Stimulated activated naive CD8-positive, alpha-beta T cell treated with anti-CD3 and anti-CD28 coated beads, Interleukin-15, Interleukin-2, amounts not matched to agents 100 U/mL and 50 U/mL, for 24 hours (primary cell): ENCODE measurements around the gene CHGA.

Experiments
- ATAC-seq: fragments of 150-1000 bp; cut with Tn5 transposase; one replicate; pipeline ENCODE4 v1.10.0; 2021
- DNase-seq: peaks from one replicate; pipeline ENCODE4 v3.0.0; 2021

CHGA gene

GRCh38 chr14:92922883-92923743 lies at the start of gene CHGA:
Gene CHGA, plus strand, starts transcription at chr14:92923150. Its CDS starts 210 bp downstream, at chr14:92923360.
- DNase-seq (peak; percentile 61), ATAC-seq (peak; percentile 48)

- ATAC-seq (no peak), DNase-seq (no peak)
These were observed 47.8 kb upstream of the CHGA start for GRCh38 chr14:92874962-92875661.

DNA sequence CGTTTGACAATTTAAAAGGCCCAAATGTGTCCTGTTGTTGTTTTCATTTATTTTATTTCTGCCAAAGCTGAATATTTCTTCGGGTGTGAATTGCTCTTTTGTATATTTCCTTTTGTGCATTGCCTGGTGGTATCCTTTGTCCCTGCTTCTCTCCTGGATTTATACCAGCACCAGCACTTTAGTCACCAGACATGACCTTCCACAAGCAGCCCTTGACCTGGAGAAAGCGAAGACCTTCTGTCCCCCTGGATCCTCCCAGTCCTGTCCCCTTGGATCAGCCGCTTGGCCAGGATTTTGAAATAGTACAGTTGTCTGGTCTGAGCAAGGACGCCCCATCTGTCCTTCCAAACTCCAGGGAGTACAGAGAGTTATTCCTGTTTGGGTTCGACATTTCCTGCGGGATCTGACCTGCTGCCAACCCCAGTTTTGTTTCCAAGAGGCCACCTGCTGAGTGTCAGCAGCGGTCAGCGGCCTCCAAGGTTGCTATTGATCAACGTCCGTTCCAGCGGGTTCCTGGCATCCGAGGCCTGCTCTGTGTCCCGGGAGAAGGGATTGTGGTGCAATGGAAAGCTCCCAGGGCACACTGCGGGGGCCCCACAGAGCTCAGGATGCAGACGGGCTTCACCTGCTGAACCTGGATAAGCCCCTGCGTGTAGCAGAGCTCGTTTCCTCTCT lies 45.1 kb upstream of the CHGA start:
- ATAC-seq: no peak
- DNase-seq: no peak

DNA sequence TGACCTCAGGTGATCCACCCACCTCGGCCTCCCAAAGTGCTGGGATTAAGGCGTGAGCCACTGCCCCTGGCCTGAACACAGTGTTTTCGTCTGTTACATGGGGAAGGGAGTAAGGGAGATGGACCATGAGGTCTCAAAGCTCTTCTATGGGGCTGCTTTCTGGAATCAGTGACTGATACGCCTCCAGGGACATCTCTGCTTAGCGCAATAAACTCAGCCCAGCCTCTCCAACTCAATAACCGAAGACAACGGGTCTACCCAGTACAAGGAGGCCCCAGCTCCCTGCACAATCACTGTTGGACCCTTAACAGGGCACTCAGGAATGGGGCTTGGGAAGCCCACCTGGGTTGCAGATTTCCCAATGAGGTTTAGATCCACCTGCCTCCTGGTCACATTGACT lies 42.6 kb upstream of the CHGA start:
- DNase-seq (no peak), ATAC-seq (no peak)

GRCh38 chr14:92880851-92881250 lies 42.1 kb upstream of the CHGA start:
- DNase-seq: no peak
- ATAC-seq: no peak

- ATAC-seq: no peak
- no peak for DNase-seq
These were observed 39.9 kb upstream of the CHGA start for GRCh38 chr14:92883066-92883465.

- ATAC-seq: no peak
- no peak for DNase-seq
These were observed 38.5 kb upstream of the CHGA start for GRCh38 chr14:92884410-92884809.

DNA sequence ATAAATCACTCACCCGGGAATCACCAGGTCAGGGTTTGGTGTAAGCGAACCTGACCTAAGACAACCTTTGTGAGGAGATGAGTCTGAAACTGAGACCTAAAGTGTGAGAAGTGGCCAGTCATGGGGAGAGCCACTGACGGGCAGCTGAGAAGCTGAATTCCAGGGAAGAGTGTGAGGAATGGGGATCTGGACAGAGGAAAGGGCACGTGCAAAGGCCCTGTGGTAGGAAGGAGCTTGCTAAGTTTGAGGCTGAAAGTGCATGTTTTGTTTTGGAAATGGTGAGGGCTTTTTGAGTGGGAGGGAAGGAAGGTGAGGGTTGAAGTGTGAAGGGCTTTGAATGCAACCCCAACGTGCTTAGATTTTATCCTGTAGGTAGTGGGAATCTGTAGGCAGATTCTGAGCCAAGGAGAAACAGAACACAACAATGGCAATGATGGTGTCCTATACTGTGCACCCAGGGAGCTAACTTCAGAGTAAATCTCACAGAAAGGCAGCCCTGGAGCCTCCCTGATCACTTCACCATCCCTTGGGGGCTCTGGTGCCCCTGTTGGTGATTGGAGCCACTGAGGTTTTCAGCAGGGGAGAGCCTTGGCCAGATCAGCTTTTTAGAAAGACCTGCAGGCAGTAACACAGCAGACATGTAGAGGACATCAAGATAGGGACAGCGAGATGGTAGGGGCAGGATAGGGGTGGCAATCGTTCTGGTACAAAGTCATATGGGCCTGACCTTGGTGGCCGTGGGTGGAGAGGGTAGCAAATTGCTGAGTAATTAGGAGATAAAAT lies 37.5 kb upstream of the CHGA start:
- ATAC-seq (peak; percentile 21), DNase-seq (no peak)

GRCh38 chr14:92886337-92886736 lies 36.6 kb upstream of the CHGA start:
- no peak for ATAC-seq
- no peak for DNase-seq

GRCh38 chr14:92887157-92887556 lies 35.8 kb upstream of the CHGA start:
- DNase-seq: no peak
- no peak for ATAC-seq

- no peak for DNase-seq
- ATAC-seq: no peak
These were observed 34.1 kb upstream of the CHGA start for GRCh38 chr14:92888896-92889295.

DNA sequence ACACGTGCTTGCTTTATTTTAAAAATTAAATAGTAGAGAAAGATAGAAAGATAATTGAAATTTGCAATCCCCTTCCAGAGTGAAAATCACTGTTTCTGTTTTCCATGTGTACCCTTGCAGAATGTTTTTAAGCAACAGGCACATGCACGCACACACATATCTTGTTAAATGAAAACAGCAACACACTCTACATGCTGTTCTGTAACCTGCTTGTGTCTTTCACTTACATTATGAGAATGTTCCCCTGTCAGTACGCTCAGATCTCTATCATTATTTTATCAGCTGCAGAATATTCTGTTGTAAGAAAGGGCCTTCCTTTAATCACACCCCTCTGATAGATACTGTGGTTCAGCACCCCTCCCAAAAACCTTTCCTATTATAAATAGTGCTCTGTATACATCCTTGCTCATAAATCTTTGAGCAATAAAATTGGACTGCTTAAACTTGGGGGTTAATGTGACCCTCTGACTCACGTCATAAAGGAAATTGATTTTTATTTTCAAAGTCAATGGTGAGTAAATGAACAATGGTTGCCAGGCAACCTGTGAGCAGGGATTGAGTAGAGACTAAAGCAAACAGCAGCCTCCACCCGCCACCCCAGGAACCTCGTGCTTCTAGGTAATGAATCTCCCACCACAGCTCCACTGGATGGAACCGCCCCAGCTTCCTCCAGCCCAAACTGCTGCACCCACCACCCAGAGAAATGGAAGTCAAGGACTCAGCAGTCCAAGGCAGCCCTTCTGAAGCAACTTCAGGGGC lies 31.9 kb upstream of the CHGA start:
- DNase-seq: no peak

DNA sequence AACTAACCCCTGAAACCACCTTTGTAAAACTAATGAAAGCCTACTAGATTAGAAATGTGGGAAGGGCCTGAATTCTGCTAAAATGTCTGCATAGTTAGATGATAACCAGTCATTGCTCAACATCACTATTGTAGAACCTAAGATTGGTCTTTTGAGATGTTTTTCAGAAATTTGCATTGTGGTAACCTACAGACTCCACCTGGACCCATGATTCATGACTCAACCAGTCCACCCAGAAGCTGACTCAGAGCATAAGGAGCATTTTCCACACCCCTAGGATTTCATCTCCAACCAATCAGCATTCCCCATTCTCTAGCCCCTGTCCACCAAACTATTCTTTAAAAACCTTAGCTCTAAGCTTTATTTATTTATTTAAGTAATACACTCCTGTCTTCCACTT lies 30.4 kb upstream of the CHGA start:
- peak; percentile 77 for ATAC-seq

More for the DNA sequence above, 31.9 kb upstream of the CHGA start:
- no peak for ATAC-seq

GRCh38 chr14:92895352-92895878 lies 27.5 kb upstream of the CHGA start:
- DNase-seq (no peak), ATAC-seq (no peak)

More for the DNA sequence above, 30.4 kb upstream of the CHGA start:
- DNase-seq: no peak

DNA sequence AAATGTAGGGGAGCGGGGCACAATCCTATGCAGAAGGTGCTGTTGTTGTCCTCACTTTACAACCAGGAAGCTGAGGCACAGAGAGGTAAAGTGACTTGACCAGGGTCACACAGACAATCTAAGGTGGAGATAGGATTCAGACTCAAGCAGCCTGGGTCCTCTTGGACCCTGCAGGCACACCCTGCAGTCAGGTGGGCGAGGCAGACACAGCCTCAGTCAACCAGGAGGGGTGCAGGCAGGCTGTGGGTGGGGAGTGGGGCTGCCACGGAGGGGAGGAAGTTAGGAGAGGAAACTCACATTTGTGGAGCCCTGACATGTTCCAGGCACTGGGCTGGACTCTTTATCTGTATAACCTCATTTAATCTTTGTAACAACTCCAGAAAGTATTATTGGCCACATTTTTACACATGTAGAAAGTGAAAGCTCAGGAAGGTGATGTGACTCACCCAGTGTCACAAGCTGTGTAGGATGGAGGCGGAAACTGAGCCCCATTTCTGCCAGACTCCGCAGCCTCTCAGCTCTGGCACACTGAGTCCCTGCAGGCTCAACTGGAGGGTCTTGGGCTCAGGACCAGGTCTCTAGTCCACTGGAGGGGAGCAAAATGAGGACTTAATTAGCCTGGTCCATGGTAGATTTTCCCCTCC lies 24.9 kb upstream of the CHGA start:
- DNase-seq: peak; percentile 62
- ATAC-seq: peak; percentile 97

GRCh38 chr14:92898566-92899131 lies 24.3 kb upstream of the CHGA start:
- DNase-seq (no peak), ATAC-seq (no peak)

GRCh38 chr14:92900660-92901059 lies 22.3 kb upstream of the CHGA start:
- DNase-seq: no peak
- no peak for ATAC-seq

- no peak for ATAC-seq
- no peak for DNase-seq
These were observed 20.8 kb upstream of the CHGA start for GRCh38 chr14:92902191-92902590.

GRCh38 chr14:92902726-92903125 lies 20.2 kb upstream of the CHGA start:
- ATAC-seq (no peak), DNase-seq (no peak)

DNA sequence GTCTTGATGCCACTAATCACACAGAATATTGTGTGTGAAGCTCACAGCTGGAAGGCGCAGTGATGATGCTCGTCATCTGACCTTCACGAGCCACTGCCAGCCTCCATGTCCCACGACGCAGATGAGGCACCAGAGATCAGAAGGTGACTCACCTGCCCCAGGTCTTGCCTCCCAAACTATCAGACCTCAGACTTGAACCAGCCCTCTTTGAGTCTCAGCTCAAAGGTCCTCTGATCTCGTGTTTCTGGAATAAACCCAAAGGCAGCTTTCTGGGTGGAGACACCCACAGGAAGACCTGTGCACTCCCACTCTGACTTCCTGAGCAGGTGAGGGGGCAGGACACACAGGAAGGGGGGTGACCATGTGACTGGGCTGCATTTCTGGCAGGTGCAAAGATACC lies 19.6 kb upstream of the CHGA start:
- peak; percentile 32 for DNase-seq
- ATAC-seq: peak; percentile 83
